Measurements from ENCODE around the gene U2AF2.

Gene U2AF2

GRCh38 chr19:55676383-55676782 lies 21.5 kb downstream of the U2AF2 start:
- DNase-seq = no peak

- DNase-seq = no peak
Measured at GRCh38 chr19:55676889-55677505, 22.2 kb downstream of the U2AF2 start.

GRCh38 chr19:55677572-55678028 lies 22.8 kb downstream of the U2AF2 start:
- DNase-seq = no peak

GRCh38 chr19:55678121-55678671 lies 23.4 kb downstream of the U2AF2 start:
- DNase-seq = no peak

- no peak for DNase-seq
Measured at GRCh38 chr19:55679343-55680257, 24.8 kb downstream of the U2AF2 start.

- no peak for DNase-seq
Measured at GRCh38 chr19:55680339-55681130, 25.7 kb downstream of the U2AF2 start.

- no peak for DNase-seq
Measured at GRCh38 chr19:55681131-55682092, 26.6 kb downstream of the U2AF2 start.

- DNase-seq = no peak
Measured at GRCh38 chr19:55683449-55684261, 28.8 kb downstream of the U2AF2 start.

GRCh38 chr19:55684946-55685681 lies 30.3 kb downstream of the U2AF2 start:
- no peak for DNase-seq

- no peak for DNase-seq
Measured at GRCh38 chr19:55685776-55686175, 30.9 kb downstream of the U2AF2 start.

GRCh38 chr19:55686311-55687050 lies 31.6 kb downstream of the U2AF2 start:
- no peak for DNase-seq

GRCh38 chr19:55687281-55688201 lies 32.7 kb downstream of the U2AF2 start:
- no peak for DNase-seq

- no peak for DNase-seq
Measured at GRCh38 chr19:55688422-55689218, 33.8 kb downstream of the U2AF2 start.

- no peak for DNase-seq
Measured at GRCh38 chr19:55689411-55690108, 34.7 kb downstream of the U2AF2 start.

GRCh38 chr19:55690109-55690768 lies 35.4 kb downstream of the U2AF2 start:
- DNase-seq = no peak

All from fibroblast of skin of scalp (primary cell).